ENCODE measurements around the gene MS4A7. TPM values are rescaled to one million over a fixed set of nuclear protein-coding genes. Genes with fewer than 3 reads are reported as not detected.

The MS4A7 gene
- polyA plus RNA-seq, 2 of the 4 experiments (the other 2 are of a cell fraction) = not detected

GRCh38 chr11:60336767-60337391 is 41.5 kb upstream of the MS4A7 start:
- no peak overlapping the region for H3K4me2 ChIP-seq
- WGBS (ENCODE audit: missing lambda C conversion rate) = 22% methylated on average over 7 of the region's 7 CpGs
- no peaks in the 10 kb centered on the region for H3K9me3 ChIP-seq
- H3K27ac ChIP-seq = no peak overlapping the region
- ChIA-PET CTCF (interaction anchor here (1.3 to 1.6 kb wide), 2 partner anchors 8 to 282 kb away, joined by 4 read pairs; no protein-coding TSS in a partner anchor), POLR2A (no interaction called here)
- ATAC-seq (no peak), DNase-seq (ENCODE audit: low read depth in 1 of 2, low spot score in 1 of 2) (no peak), FAIRE-seq (no peak)
- no peaks in the 10 kb centered on the region for H3K4me1 ChIP-seq
- no peak overlapping the region for H3K4me3 ChIP-seq
- TF ChIP-seq ESRRA (IDR thresholded peaks at IDR 0.05; ENCODE audit: borderline replicate concordance, low read length) (no peak), CHD4 (IDR thresholded peaks at IDR 0.05; ENCODE audit: borderline replicate concordance) (no peak), HEYL (CRISPR knock-in tag; IDR thresholded peaks at IDR 0.05) (no peak), PHF8 (IDR thresholded peaks at IDR 0.05; ENCODE audit: borderline replicate concordance, low read depth) (no peak), EP300 (IDR thresholded peaks at IDR 0.05) (no peak), CBX8 (IDR thresholded peaks at IDR 0.05) (no peak), MYC (IDR thresholded peaks at IDR 0.05; ENCODE audit: borderline replicate concordance, low read length) (no peak), FOSL2 (IDR thresholded peaks at IDR 0.05) (no peak), FOSL2 (CRISPR knock-in tag; IDR thresholded peaks at IDR 0.05) (no peak), HES2 (IDR thresholded peaks at IDR 0.05) (no peak), TP53 (CRISPR knock-in tag; IDR thresholded peaks at IDR 0.05) (no peak), RAD21 (conservative IDR thresholded peaks at IDR 0.05 in 1 of 2, IDR thresholded peaks at IDR 0.05 in 1 of 2) (no peak), REST (IDR thresholded peaks at IDR 0.05) (no peak), CTCF (IDR thresholded peaks at IDR 0.05) (no peak), FOSB (CRISPR knock-in tag; IDR thresholded peaks at IDR 0.05) (no peak), MAX (IDR thresholded peaks at IDR 0.05) (no peak), NR3C1 (IDR thresholded peaks at IDR 0.05) (no peak)

- FAIRE-seq (no peak), ATAC-seq (no peak), DNase-seq (ENCODE audit: low read depth in 1 of 2, low spot score in 1 of 2) (no peak)
- CTCF ChIA-PET = no interaction called here
- 2% methylated on average over 2 of the region's 2 CpGs for WGBS (ENCODE audit: missing lambda C conversion rate)
- H3K4me3 ChIP-seq = no peak overlapping the region
- no peak overlapping the region for H3K27ac ChIP-seq
- TF ChIP-seq KDM1A (IDR thresholded peaks at IDR 0.05; ENCODE audit: low read depth) (no peak), HOXA7 (CRISPR knock-in tag; IDR thresholded peaks at IDR 0.05) (no peak), PHF8 (IDR thresholded peaks at IDR 0.05; ENCODE audit: borderline replicate concordance, low read depth) (no peak), NFE2L2 (conservative IDR thresholded peaks at IDR 0.05; ENCODE audit: low read length) (no peak), CHD4 (IDR thresholded peaks at IDR 0.05; ENCODE audit: borderline replicate concordance) (no peak), RARB (CRISPR knock-in tag; IDR thresholded peaks at IDR 0.05) (no peak), E2F6 (IDR thresholded peaks at IDR 0.05; ENCODE audit: borderline replicate concordance, low read depth) (no peak), JUNB (IDR thresholded peaks at IDR 0.05) (no peak), CEBPB (IDR thresholded peaks at IDR 0.05) (no peak), POLR2AphosphoS2 (conservative IDR thresholded peaks at IDR 0.05; ENCODE audit: low read length) (no peak), POLR2A (IDR thresholded peaks at IDR 0.05; ENCODE audit: low read length) (no peak), CBX8 (IDR thresholded peaks at IDR 0.05) (no peak), ATOH8 (CRISPR knock-in tag; IDR thresholded peaks at IDR 0.05; ENCODE audit: low read depth) (no peak), FOXS1 (CRISPR knock-in tag; IDR thresholded peaks at IDR 0.05) (no peak), HOXB13 (CRISPR knock-in tag; IDR thresholded peaks at IDR 0.05; ENCODE audit: low read depth) (no peak), HMGXB4 (CRISPR knock-in tag; IDR thresholded peaks at IDR 0.05; ENCODE audit: borderline replicate concordance) (no peak)
- no peak overlapping the region for H3K4me2 ChIP-seq
- H3K9me3 ChIP-seq = no peaks in the 10 kb centered on the region
- POLR2A ChIA-PET = no interaction called here
- H3K4me1 ChIP-seq = no peaks in the 10 kb centered on the region
Observed at GRCh38 chr11:60338053-60338452, 40.3 kb upstream of the MS4A7 start.
